HG03571 (cell line): ENCODE measurements around the gene AKT3.

Experiments used
- ATAC-seq: cut with Tn5 transposase; IDR thresholded peaks from one replicate; pipeline ENCODE4 v1.9.1; 2021; ENCODE audit not compliant: unreplicated experiment

AKT3 gene

DNA sequence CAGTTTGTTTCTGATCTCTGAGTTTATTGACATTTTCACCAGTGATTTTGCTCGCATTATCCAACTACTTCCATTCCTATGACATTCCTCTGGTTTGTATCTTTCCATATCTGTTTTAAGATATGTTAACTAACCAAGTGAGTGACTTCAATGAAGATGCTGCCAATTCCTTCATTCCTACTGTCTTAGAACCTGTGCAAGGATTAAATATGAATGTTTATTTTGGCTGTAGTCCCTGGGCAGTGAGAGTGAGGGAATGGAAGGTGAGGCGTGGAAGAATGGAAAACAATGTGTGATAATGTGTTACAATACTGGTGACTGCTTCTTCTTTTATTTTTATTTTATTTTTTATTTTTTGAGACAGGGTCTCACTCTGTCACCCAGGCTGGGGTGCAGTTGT, 411.2 kb downstream of the AKT3 start:
- no peak for ATAC-seq
